Measurements from ENCODE around the gene CYP2W1.
"Not testable (repeated sequence)": the region's sequence is repeated elsewhere in the genome, so short reads cannot be mapped to it uniquely, and the experiment has no call there.

The CYP2W1 gene

GRCh38 chr7:997404-998395, 14.7 kb downstream of the CYP2W1 start:
- DNase-seq, result no peak

DNA sequence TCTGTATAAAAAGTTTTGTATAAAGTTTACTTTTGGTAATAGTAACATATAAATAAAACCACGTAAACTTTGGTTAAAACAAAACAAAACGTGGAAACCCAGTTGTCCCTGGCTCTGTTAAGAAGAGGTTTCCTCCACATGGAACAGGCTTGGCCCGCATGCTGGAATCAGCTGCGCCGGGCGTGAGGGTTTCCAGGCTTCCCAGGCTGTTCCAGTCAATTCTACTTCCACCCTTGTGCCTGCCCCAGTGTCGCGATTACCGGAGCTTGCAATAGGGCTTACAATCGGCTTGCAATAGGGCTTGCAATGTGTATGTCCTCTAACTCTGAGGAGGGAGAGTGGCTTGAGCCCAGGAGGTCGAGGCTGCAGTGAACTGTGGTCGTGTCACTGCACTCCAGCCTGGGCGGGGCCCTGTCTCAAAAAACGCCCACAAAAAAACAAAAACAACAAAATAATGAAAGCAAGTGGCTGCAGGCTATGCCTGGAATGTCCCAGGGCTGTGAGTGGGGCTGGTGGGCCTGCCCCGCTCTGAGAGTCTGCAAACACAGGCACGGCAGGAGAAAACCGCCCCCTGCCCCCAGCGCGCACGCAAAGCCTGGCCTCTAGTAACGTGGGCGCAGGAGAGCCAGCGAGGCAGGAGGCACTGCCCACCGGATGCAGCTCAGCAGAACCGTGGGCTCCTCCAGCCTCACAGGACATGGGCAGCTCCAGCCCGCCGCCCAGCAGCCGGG, 16.3 kb downstream of the CYP2W1 start:
- DNase-seq, result no peak

DNA sequence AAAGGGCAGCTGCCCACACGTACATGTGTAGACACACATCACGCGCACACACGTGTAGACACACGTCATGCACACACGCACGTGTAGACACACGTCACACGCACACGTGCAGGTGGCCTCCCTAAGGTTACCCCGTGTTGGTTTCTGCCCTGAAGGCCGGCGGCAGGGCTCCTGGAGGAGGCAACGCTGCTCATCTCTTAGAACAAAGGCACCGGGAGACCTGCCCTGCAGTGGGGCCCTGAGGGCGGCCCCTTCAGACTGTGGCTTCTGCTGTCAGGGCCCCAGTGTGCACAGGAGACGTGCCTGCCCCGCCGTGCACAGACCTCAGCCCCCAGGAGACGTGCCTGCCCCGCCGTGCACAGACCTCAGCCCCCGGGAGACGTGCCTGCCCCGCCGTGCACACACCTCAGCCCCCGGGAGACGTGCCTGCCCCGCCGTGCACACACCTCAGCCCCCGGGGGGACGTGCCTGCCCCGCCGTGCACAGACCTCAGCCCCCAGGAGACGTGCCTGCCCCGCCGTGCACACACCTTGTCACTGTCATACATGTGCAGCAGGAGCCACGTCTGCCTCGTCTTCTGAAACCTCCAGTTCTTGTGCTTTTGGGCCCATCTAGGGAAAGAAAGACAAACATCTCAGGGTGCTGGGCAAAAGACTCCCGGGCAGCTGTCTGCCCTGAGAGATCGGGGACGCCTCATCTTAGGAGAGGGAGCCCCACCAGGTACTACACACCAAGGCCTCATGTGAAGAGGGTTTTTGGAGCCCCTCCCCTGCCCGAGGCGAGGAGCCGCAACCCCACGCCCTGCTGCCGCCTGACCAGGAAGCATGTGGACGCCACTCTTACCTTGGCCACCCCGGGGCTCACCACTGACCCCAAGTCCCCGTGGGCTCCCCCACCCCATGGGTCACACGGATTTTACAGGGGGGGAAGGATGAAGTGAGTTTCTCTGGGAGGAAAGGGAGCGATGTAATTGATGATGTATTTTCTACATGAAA, 17.3 kb downstream of the CYP2W1 start:
- DNase-seq, result no peak

GRCh38 chr7:1001069-1001770, 18.2 kb downstream of the CYP2W1 start:
- DNase-seq, result not testable (repeated sequence)

GRCh38 chr7:1002026-1002425, 19.0 kb downstream of the CYP2W1 start:
- DNase-seq, result not testable (repeated sequence)

DNA sequence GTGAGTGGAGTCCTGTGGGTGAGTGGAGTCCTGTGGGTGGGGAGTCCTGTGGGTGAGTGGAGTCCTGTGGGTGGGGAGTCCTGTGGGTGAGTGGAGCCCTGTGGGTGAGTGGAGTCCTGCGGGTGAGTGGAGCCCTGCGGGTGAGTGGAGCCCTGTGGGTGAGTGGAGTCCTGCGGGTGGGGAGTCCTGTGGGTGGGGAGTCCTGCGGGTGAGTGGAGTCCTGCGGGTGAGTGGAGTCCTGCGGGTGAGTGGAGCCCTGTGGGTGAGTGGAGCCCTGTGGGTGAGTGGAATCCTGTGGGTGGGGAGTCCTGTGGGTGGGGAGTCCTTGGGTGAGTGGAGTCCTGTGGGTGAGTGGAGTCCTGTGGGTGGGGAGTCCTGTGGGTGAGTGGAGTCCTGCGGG, 19.5 kb downstream of the CYP2W1 start:
- DNase-seq, result not testable (repeated sequence)

DNA sequence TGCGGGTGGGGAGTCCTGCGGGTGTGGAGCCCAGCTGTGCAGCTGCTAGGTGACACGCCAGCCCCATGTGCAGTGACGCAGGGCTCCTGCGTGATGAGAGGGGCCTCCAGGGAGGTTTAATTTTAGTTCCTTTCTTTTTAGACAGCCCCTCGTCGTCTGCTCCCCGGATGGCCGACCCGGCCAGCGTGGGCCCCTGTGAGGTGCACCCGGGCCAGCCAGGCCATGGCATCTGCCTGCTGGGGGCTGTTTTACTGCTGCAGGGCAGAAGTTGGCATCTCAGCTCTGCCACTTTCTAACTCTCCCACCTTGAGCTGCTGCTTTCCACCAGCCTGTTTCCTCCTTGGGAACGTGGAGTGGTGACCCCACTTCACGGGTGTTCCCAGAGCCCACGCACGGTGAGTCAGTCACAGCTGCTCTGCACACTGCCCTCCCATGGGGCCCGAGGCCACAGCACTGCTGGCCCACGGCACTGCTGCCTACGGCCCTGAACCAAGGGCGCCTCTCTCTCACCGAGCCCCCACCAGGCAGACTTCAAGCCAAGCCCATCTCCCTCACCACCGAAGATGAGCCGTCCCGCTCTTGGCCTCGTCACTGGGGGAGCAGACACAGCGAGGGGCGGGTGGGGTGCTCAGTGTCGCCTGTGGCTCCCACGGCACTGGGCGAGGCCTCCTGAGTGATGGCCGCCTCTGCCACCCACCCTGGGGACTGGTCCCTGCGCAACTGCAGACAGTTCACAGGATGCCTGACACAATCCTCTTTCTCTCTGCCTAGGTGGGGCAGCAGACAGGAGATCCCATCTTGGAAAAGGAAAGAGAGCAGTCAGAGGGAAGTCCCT, 21.3 kb downstream of the CYP2W1 start:
- no peak for DNase-seq

DNA sequence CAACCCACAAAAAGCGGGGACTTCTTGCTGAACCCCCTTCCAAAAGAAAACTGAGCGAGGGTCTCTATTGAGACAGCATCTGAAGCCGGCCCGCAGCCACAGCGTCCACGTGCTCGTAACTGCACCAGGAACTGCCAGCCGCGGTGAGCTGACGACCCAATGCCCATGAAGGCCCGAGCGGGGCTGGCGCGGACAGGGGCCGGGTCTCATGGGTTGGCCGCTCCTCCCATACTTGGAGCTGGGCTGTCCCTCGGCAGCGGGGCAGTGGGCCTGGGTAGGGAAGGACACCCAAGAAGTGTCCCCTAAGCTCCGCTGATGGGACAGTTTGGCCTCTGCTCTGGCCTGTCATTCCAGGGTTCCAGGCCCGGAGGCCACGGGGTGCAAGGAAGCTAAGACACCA, 22.3 kb downstream of the CYP2W1 start:
- no peak for DNase-seq

DNA sequence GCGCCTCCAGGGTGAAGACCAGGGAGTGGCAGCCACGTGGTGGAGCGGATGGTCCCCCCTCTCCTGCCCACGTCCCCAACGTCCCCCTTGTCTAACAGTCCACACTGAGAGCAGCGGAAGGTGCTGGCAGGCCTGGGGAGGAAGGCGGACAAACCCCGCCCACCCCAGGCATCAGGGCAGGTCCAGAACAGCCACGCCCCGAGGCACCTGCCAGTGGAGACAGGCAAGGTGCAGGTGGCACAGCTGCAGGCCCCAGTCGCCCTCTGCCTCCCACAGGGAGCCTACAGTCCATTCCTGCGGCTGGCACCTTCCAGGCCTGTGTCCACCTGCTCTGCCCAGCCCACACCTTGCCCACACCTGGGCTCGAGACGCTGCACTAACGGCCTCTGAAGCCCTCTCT, 24.9 kb downstream of the CYP2W1 start:
- no peak for DNase-seq

DNA sequence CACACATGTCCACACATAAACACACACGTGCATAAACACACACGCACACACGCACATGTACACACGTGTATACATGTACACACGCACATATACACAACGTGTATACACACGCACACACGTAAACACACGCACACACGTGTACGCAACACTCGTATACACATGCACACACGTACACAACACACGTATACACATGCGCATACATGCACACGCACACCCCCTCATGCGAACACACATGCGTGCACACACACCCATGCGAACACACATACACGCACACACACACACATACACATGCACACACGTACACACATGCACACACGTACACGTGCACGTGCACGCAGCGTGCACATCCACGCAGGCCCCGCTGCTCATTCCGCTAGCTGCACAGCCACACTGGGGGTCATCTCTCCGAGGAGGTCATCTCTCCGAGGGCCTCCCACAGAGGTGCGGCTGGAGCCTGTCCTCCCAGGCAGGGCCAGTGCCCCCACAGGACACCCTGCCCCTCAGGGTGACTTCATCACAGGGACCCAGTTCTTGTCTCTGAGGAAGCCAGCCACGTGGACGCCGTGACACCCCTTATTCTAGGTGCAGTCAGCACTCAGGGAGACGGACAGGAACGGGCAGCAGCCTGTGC, 25.9 kb downstream of the CYP2W1 start:
- DNase-seq, result no peak

- no peak for DNase-seq
These were observed 26.8 kb downstream of the CYP2W1 start for GRCh38 chr7:1009747-1010146.

DNA sequence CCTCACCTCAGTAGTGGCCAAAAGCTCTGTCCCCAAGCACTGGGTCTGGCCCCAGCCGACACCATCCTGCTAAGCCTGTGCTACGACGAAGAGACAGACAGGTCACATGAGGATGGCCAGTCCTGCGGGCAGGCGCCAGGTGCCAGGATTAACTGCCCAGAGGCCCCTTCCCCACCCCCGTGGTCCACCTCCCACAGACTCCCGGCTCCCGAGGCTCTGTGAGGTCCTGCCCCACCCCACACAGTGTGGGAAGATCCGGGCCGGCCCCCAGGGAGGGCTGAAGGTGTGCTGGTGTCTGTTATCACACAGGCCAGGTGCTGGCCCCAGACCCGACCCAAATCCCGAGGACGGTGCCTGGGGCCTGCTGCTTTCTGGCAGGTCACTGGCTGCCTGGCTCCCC, 27.2 kb downstream of the CYP2W1 start:
- DNase-seq, result no peak

GRCh38 chr7:1011297-1012003, 28.5 kb downstream of the CYP2W1 start:
- no peak for DNase-seq

GRCh38 chr7:1012004-1012715, 29.2 kb downstream of the CYP2W1 start:
- no peak for DNase-seq

- no peak for DNase-seq
These were observed 29.7 kb downstream of the CYP2W1 start for GRCh38 chr7:1012716-1013095.

DNA sequence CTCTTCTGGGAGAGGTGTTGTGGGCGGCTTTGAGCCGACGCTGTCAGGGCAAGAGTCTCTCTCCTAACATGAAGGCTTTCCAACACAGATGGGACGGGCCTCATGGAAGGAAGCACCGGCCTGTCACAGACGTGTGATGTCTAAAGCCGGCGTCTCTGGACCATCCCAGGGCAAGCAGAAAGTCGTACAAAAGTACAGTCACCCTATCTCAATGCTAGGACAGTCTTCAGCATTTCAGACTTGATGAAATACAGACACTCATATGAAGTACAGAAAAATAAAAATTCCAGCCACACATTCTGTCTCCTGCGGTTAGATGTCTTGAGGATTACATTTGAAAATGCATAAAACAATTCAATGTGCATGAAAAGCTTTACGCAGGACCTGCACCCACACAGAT, 30.6 kb downstream of the CYP2W1 start:
- no peak for DNase-seq

GRCh38 chr7:1014681-1015080, 31.7 kb downstream of the CYP2W1 start:
- no peak for DNase-seq

GRCh38 chr7:1015196-1016121, 32.5 kb downstream of the CYP2W1 start:
- DNase-seq, result no peak

All from activated CD4-positive, alpha-beta T cell treated with anti-CD3 and anti-CD28 coated beads, Interleukin-10, Interleukin-2, amounts not matched to agents 100 ng/mL and 50 ng/mL, durations not matched to agents 16 hours and 8 hours (primary cell).